Vagina (tissue), 2 donors: ENCODE data around the gene SMDT1. TPM values are rescaled to one million over a fixed set of nuclear protein-coding genes. Genes with fewer than 3 reads are reported as not detected.

Source experiments
- DNase-seq, 2 donors: peaks; one replicate each; pipeline ENCODE4 v3.0.0-alpha.2; 2017; ENCODE audit errors: extremely low spot score in 2 of 2
- H3K27ac ChIP-seq: fragments of 200-600 bp; sonication (generic); one replicate; pipeline ENCODE4 v1.5.1; 2019
- H3K27me3 ChIP-seq: fragments of 200-600 bp; sonication (generic); one replicate; pipeline ENCODE4 v1.5.1; 2019
- H3K36me3 ChIP-seq, 2 donors: fragments of 200-600 bp; sonication (generic); one replicate each; pipeline ENCODE4 v1.5.1; 2017 to 2019
- H3K4me1 ChIP-seq: fragments of 200-600 bp; sonication (generic); one replicate; pipeline ENCODE4 v1.5.1; 2019
- H3K4me3 ChIP-seq, 2 donors: fragments of 200-600 bp; sonication (generic); 1 replicate in 1 of 2; 2 replicates in 1 of 2; pipeline ENCODE4 v1.5.1; 2016 to 2019
- H3K9me3 ChIP-seq: fragments of 200-600 bp; sonication (generic); one replicate; pipeline ENCODE4 v1.5.1; 2019
- CTCF ChIP-seq, 3 experiments: fragments of 450-650 bp in 2 of 3; fragments of 200-600 bp in 1 of 3; sonication (generic) in 1 of 3; IDR thresholded peaks; one replicate each; pipeline ENCODE4 v1.5.1; 2017 to 2019; ENCODE audit warnings: antibody characterized with exemption in 3 of 3, mild to moderate bottlenecking in 2 of 3, moderate library complexity in 2 of 3
- POLR2A ChIP-seq, 2 donors: fragments of 450-650 bp; IDR thresholded peaks; one replicate each; pipeline ENCODE4 v1.6.1; 2017; ENCODE audit warnings: antibody characterized with exemption in 2 of 2, mild to moderate bottlenecking in 2 of 2, moderate library complexity in 2 of 2
- POLR2AphosphoS5 ChIP-seq, 2 donors: sonication (generic); formaldehyde crosslinking; IDR thresholded peaks; one replicate each; pipeline ENCODE4 v1.9.0; 2017; ENCODE audit warnings: antibody characterized with exemption in 2 of 2, mild to moderate bottlenecking in 2 of 2, low read depth in 1 of 2; ENCODE audit not compliant: insufficient read depth in 1 of 2
- intact Hi-C: fragments of 100-400 bp; cut with DNase I; formaldehyde crosslinking; loops from one replicate; pipeline ENCODE4 v1.15.1; 2023
- total RNA-seq: library from RNA; depleted of rRNA; stranded (reverse); fragments of >200 nt; gene quantifications from one replicate; pipeline ENCODE4 v1.2.3, GENCODE V29; 2016

Gene SMDT1
- total RNA-seq, 1 donor from 2014 or later, result 40.3 TPM

- TF ChIP-seq POLR2A (IDR thresholded peaks at IDR 0.05) (no peak), CTCF (IDR thresholded peaks at IDR 0.05) (no peak), POLR2AphosphoS5 (IDR thresholded peaks at IDR 0.05; ENCODE audit: insufficient read depth in 1 of 2, low read depth in 1 of 2) (no peak)
- peaks cover 0 to 47% of the 10 kb centered on the region in 2 donors for H3K36me3 ChIP-seq
- intact Hi-C loops, result no loop called here
- DNase-seq, result peak; percentile 61 to 77
- H3K27me3 ChIP-seq, result no peaks in the 10 kb centered on the region
- H3K27ac ChIP-seq, result no peak overlapping the region
- H3K9me3 ChIP-seq, result no peaks in the 10 kb centered on the region
- peaks cover 12% of the 10 kb centered on the region for H3K4me1 ChIP-seq
- no peak overlapping the region for H3K4me3 ChIP-seq
Measured at GRCh38 chr22:42066126-42066761, 13.3 kb upstream of the SMDT1 start.

- no peak overlapping the region for H3K4me3 ChIP-seq
- H3K27ac ChIP-seq, result no peak overlapping the region
- peaks cover 0 to 43% of the 10 kb centered on the region in 2 donors for H3K36me3 ChIP-seq
- no peaks in the 10 kb centered on the region for H3K9me3 ChIP-seq
- intact Hi-C loops, result no loop called here
- H3K4me1 ChIP-seq, result peaks cover 19% of the 10 kb centered on the region
- TF ChIP-seq POLR2AphosphoS5 (IDR thresholded peaks at IDR 0.05; ENCODE audit: insufficient read depth in 1 of 2, low read depth in 1 of 2) (no peak), CTCF (IDR thresholded peaks at IDR 0.05) (no peak), POLR2A (IDR thresholded peaks at IDR 0.05) (no peak)
- peak in 1 of 2 donors; percentile 52 for DNase-seq
- no peaks in the 10 kb centered on the region for H3K27me3 ChIP-seq
Measured at GRCh38 chr22:42066937-42067336, 12.6 kb upstream of the SMDT1 start.

GRCh38 chr22:42067671-42068251 is 11.7 kb upstream of the SMDT1 start:
- H3K27ac ChIP-seq, result no peak overlapping the region
- H3K36me3 ChIP-seq, result peaks cover 0 to 35% of the 10 kb centered on the region in 2 donors
- TF ChIP-seq POLR2A (IDR thresholded peaks at IDR 0.05) (no peak), CTCF (IDR thresholded peaks at IDR 0.05) (no peak), POLR2AphosphoS5 (IDR thresholded peaks at IDR 0.05; ENCODE audit: insufficient read depth in 1 of 2, low read depth in 1 of 2) (no peak)
- no peaks in the 10 kb centered on the region for H3K27me3 ChIP-seq
- intact Hi-C loops, result no loop called here
- H3K9me3 ChIP-seq, result no peaks in the 10 kb centered on the region
- no peak overlapping the region for H3K4me3 ChIP-seq
- peaks cover 19% of the 10 kb centered on the region for H3K4me1 ChIP-seq
- DNase-seq, result peak in 1 of 2 donors; percentile 80

- H3K27ac ChIP-seq, result no peak overlapping the region
- H3K36me3 ChIP-seq, result peaks cover 0 to 30% of the 10 kb centered on the region in 2 donors
- TF ChIP-seq POLR2A (IDR thresholded peaks at IDR 0.05), result no peak
- no peak for TF ChIP-seq CTCF (IDR thresholded peaks at IDR 0.05)
- no peak for TF ChIP-seq POLR2AphosphoS5 (IDR thresholded peaks at IDR 0.05; ENCODE audit: insufficient read depth in 1 of 2, low read depth in 1 of 2)
- no peaks in the 10 kb centered on the region for H3K27me3 ChIP-seq
- no peak for DNase-seq
- H3K9me3 ChIP-seq, result no peaks in the 10 kb centered on the region
- H3K4me3 ChIP-seq, result no peak overlapping the region
- intact Hi-C loops, result no loop called here
- peaks cover 20% of the 10 kb centered on the region for H3K4me1 ChIP-seq
Measured at GRCh38 chr22:42068291-42068690, 11.2 kb upstream of the SMDT1 start.
